HG03103 (cell line): ENCODE data around the gene MAPK12.

Experiments used
- ATAC-seq: cut with Tn5 transposase; IDR thresholded peaks from one replicate; pipeline ENCODE4 v1.9.1; 2021; ENCODE audit warnings: low read depth; ENCODE audit not compliant: unreplicated experiment

MAPK12 gene

DNA sequence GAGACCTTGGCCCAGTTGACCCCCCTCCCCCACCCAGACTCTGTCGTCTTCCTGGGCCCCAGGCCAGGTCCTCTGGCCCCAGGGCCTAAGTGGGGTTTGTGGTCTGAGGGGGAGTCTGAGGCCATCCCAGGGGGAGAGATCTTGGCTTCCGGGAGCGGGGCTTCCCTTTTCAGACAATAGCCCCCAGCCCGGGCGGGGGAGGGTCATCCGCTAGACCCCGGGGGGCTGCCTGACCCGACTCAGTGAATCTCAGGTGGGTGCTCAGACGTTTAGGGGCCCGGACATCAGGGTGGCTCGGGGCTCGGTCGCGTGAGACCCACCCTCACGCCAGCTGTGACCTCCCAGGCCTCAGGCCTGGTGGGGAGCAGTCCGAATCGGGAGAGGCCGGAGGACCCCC lies 8.1 kb upstream of the MAPK12 start:
- no peak for ATAC-seq

DNA sequence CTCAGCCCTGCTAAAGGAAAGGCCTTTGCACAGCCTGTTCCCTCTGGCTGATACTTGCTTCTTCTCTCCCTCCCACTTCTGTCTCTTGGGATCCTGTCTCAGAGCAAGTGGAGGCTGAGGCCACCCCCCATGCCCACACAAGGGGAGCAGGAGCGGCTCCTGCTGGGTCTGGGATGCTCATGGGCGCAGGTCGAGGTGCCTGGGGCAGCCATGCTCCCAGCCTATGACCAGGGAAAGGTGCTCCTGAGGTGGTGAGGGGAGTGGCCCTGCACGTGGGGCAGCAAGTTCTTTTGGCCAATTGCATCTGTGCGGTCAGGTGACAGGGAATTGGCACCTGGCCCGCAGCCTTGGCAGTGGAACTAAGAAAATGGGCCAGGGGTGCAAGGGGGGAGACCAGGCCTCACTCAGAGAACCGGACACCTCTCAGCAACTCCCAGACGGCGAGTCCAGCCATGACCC lies 7.2 kb upstream of the MAPK12 start:
- no peak for ATAC-seq

DNA sequence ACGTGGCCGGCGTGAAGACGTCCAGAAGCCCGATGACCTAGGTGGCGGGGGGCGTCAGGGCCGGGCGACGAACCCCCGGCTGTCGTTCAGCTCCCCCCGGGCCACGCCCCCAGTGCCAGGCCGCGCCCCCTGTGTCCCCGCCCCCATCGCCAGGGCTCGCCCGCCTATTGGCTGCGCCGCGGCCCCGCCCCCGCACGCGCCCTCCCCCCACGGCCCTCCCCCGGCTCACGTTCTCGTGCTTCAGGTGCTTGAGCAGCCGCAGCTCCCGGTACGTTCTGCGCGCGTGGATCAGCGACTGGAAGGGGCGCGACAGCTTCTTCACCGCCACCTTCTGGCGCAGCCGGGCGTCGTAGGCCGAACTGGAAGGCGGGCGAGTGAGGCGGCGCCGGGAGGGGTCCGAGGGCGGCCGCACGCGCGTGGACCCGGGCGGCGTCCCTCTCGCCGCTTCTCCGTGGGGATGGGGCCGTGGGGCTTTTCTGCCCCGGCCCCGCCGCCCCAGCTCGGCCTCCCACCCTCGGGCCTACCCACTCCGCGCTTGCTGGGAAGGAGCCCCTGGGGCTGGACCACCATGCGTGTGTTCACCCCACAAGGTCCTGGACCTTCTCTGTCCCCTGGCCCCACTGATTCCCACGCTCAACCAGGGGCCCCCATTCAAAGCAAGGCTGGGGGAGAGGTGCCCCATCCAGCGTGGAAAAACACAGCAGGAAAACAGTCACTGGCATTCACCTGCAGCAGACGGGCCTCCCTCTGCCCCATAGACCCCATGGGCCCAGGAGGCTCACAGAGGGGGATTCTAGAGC lies 6.3 kb upstream of the MAPK12 start:
- no peak for ATAC-seq

DNA sequence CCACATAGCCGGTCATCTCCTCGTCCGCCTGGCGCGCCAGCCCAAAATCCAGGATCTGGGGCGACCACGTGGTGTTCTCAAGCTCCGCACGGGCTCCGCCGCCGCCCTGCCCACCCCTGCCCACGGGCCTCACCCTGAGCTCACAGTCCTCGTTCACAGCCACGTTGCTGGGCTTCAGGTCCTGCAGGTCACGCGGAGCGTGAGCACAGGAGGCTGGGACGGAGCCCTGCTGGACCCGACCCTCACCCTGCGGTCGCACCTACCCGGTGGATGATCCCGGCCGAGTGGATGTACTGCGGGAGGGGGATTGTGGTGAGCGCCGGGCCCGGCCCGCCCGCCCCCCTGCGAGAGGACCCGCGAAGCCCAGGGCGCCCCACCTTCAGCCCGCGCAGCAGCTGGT lies 5.5 kb upstream of the MAPK12 start:
- no peak for ATAC-seq

GRCh38 chr22:50264946-50265669 lies 3.6 kb upstream of the MAPK12 start:
- no peak for ATAC-seq

- no peak for ATAC-seq
These were observed 2.7 kb upstream of the MAPK12 start for GRCh38 chr22:50264104-50264745.

DNA sequence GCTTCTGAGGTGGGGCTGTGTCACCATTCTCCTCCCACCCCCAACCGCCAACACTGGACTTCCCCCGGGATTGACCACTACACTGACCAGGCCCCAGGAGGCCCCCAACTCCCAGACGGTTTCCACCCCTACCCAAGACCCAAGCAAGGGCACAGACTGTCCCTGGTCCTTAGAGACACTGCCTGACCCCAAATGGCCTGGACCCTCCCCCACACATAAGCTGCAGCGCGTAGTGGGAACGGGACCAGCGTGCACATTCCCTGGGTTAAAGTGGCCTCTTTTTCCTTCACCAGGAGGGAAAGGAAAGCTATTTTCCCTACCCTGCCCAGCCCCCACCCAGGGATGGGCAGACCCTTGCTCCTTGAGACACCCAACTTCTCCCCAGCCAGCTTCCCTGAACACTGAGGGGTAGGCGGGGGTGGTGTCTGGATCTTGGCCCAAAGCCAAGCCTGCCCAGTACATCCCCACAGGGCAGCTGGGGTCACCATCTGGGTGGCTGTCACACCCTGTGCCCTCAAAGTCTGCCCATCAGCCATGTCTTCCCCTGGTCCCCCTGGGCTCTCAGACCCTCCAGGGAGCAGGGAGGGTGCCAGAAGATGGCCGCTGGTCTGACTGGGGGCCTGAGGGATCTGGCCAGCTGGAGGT lies 1.6 kb upstream of the MAPK12 start:
- ATAC-seq, result no peak

GRCh38 chr22:50262460-50262911 lies 1.0 kb upstream of the MAPK12 start:
- ATAC-seq, result no peak

GRCh38 chr22:50260801-50261614 lies 475 bp downstream of the MAPK12 start:
- ATAC-seq, result no peak

GRCh38 chr22:50260434-50260800 lies 1.1 kb downstream of the MAPK12 start:
- ATAC-seq, result no peak

DNA sequence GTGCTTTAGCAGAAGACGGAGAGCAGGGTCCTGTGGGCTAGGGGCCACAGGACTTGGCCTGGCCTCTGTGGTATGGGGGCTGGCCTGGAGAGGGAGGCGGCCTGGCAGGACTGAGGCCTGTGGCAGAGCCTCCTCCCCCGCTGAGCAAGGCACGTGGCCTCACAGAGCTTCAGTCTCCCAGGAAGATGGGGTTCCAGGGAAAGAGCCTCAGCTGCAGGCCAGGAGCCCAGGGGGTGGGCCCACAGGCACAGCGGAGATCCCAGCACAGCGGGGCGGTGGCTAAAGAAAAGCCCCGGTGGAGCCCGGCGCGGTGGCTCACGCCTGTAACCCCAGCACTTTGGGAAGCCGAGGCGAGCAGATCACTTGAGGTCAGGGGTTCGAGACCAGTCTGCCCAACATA lies 2.2 kb downstream of the MAPK12 start:
- ATAC-seq, result no peak

DNA sequence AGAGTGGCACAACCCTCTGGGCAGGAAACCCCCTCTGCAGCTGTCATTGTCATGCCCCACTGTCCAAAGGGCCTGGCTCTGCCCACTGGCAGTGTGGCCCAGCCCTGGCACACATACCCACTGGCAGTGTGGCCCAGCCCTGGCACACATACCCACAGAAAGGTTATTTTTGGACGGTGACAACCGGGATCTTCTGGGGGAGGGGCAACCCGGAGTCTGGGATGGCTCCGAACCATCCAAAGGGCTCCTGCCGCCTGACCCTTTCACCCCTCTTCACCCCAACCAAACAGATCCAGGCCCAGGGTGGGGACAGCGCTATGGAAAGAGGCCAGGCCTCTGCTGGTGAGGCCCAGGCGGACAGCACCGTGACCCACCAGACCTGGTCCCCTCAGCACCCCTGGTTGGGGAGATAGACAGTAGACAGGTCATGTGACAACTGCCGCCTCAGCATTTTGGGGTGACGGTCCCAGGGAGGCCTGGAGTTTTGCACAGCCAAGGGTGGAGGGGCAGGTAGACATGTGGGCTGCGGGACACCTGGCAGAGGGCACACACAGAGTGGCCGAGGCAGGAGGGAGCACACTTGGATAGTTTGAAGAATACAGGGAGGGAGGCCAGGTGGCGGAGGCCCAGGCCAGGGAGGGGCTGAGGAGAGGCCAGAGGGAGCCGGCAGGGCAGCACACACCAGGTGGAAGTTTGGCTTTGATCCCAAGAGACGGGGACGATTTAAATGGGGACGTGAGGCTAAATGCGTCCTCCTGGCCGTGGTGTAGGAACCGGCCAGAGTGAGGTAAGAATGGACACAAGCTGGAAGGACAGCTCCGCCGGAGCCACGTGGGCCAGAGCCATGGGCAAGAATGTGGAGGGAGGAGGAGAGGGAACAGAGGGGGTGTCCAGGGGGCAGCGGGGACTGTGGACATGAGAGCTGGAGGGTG lies 2.9 kb downstream of the MAPK12 start:
- no peak for ATAC-seq

DNA sequence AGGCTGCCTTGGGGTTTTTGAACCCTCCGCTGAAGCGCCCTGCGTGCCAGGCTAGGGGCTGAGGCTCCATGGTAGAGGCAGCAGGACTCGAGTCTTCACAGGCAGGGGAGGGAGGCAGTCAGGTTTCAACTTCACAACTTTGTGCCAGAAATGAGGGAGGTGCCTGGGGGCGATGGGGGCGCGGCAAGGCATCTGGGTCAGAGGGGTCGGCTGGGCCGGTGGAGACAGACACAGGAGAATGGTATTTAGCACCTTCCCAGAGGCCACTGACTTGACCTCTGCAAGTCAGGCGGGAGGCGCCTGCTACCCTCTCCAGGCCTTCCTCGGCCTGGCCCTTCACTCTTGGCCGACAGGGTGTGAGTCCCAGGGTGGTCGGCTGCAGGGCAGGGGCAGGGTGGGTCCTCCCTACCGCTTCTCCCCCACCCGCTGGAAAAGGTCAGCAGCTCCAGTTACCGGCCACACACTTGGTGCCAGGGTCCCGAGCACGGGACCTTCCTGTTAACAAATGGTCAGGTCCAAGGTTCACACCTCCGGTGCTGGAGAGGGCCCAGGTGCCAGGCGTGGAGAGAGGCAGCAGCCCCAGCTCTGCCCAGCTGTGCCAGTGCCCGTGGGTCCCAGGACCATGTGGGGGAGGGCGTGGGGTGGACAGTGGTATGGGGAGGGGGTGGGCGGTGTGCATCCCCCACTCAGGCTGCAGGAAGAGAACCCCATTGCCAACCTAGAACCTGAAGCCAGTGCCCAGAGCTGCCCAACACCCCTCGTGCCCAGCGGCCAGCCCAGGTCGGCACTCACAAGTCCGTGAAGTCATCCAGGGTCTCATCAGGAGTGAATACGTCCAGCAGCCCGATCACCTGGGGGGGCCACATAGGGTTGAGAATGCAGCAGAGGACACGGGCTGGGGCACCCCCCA lies 3.8 kb downstream of the MAPK12 start:
- no peak for ATAC-seq

GRCh38 chr22:50257041-50257440 lies 4.4 kb downstream of the MAPK12 start:
- ATAC-seq, result no peak

DNA sequence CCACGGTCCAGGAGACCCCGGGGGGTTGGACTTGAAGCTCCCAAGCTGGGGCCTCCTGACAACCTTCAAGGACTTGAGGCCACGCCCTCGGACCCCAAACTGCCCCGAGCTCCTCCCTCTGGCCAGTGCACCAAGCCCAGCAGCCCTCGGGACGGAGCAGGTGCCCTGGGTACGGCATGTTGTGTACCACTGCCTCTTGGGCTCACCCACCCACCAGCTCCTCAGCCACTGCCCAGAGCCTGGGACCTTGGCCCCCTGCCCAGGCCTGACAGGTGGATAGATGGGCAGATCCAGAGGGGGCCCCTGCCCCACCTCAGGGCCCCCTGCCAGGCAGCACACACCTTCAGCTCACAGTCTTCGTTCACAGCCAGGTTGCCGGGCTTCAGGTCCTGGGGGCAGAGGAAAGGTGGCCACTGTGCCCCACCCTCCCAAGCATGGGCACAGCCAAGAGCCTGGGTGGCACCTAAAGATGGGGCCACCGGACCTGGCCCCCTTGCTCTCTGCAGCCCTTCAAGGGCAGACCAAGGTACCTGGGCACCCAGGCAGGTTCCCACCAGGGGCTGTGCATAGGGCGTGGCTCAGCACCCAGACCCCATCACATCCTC lies 5.1 kb downstream of the MAPK12 start:
- ATAC-seq, result no peak

DNA sequence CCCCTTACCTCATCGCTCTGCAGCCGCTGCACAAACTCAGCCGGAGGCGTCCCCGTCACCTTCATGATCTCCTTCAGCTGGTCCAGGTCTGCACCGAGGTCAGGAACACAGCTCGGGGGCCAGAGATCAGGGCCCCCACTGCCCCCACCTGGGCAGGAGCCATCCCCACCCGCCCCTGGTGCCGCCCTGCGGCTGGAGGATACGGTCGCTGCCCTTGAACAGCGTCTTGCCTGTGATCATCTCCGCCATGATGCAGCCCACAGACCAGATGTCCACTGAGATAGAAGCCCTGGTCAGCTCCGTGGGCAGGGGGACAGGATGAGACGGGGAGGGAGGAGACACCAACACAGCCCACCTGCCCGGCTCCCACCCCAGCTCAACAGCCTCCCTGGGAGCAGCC lies 5.9 kb downstream of the MAPK12 start:
- no peak for ATAC-seq

DNA sequence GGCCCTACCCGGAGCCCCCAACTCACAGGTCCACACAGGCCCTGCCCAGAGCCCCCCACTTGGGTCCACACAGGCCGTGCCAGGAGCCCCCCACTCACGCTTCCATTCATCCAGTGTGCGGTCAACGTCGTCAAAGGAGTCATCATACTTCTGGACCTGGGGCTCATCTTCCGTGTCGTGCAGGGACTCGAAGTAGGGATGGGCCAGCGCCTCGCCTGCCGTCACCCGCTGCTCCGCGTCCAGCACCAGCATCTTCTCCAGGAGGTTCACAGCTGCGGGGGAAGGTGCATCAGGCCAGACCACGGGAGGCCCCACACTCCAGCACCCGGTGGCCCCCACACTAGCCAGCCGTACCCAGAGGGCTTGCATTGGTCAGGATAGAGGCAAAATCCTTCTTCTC lies 6.4 kb downstream of the MAPK12 start:
- no peak for ATAC-seq

GRCh38 chr22:50253941-50254340 lies 7.5 kb downstream of the MAPK12 start:
- no peak for ATAC-seq
